ENCODE results near the gene DIP2C.

DIP2C gene

GRCh38 chr10:673492-673891, 16.0 kb downstream of the DIP2C start:
- H3K4me1 Mint-ChIP-seq (ENCODE audit: low read depth): no peaks in the 10 kb centered on the region
- peaks cover 11% of the 10 kb centered on the region for H3K27me3 Mint-ChIP-seq
- no peak overlapping the region for H3K4me3 Mint-ChIP-seq
- H3K9me3 Mint-ChIP-seq: peaks cover 7% of the 10 kb centered on the region
- no peaks in the 10 kb centered on the region for H3K36me3 Mint-ChIP-seq (ENCODE audit: low read depth)
- no peak overlapping the region for H3K27ac Mint-ChIP-seq

GRCh38 chr10:672992-673391, 16.5 kb downstream of the DIP2C start:
- H3K4me3 Mint-ChIP-seq: no peak overlapping the region
- H3K4me1 Mint-ChIP-seq (ENCODE audit: low read depth): no peaks in the 10 kb centered on the region
- H3K36me3 Mint-ChIP-seq (ENCODE audit: low read depth): no peaks in the 10 kb centered on the region
- H3K9me3 Mint-ChIP-seq: peaks cover 7% of the 10 kb centered on the region
- no peak overlapping the region for H3K27ac Mint-ChIP-seq
- H3K27me3 Mint-ChIP-seq: peaks cover 11% of the 10 kb centered on the region

- Mint-ChIP-seq H3K4me3 (no peak overlapping the region), H3K9me3 (peaks cover 7% of the 10 kb centered on the region), H3K27ac (no peak overlapping the region), H3K4me1 (ENCODE audit: low read depth) (no peaks in the 10 kb centered on the region), H3K27me3 (peaks cover 11% of the 10 kb centered on the region), H3K36me3 (ENCODE audit: low read depth) (no peaks in the 10 kb centered on the region)
Observed at GRCh38 chr10:672203-672602, 17.3 kb downstream of the DIP2C start.

- Mint-ChIP-seq H3K4me3 (no peak overlapping the region), H3K36me3 (ENCODE audit: low read depth) (no peaks in the 10 kb centered on the region), H3K27me3 (peaks cover 11% of the 10 kb centered on the region)
Observed at GRCh38 chr10:670990-671389, 18.5 kb downstream of the DIP2C start.

GRCh38 chr10:670038-670437, 19.4 kb downstream of the DIP2C start:
- peaks cover 11% of the 10 kb centered on the region for H3K27me3 Mint-ChIP-seq
- no peaks in the 10 kb centered on the region for H3K36me3 Mint-ChIP-seq (ENCODE audit: low read depth)
- peaks cover 7% of the 10 kb centered on the region for H3K9me3 Mint-ChIP-seq
- H3K27ac Mint-ChIP-seq: no peak overlapping the region
- no peak overlapping the region for H3K4me3 Mint-ChIP-seq
- no peaks in the 10 kb centered on the region for H3K4me1 Mint-ChIP-seq (ENCODE audit: low read depth)

More at GRCh38 chr10:670990-671389, 18.5 kb downstream of the DIP2C start:
- Mint-ChIP-seq H3K27ac (no peak overlapping the region), H3K4me1 (ENCODE audit: low read depth) (no peaks in the 10 kb centered on the region), H3K9me3 (peaks cover 7% of the 10 kb centered on the region)

GRCh38 chr10:668786-669485, 20.5 kb downstream of the DIP2C start:
- Mint-ChIP-seq H3K4me3 (no peak overlapping the region), H3K27me3 (peaks cover 8% of the 10 kb centered on the region), H3K36me3 (ENCODE audit: low read depth) (no peaks in the 10 kb centered on the region), H3K4me1 (ENCODE audit: low read depth) (no peaks in the 10 kb centered on the region), H3K27ac (no peak overlapping the region), H3K9me3 (peaks cover 7% of the 10 kb centered on the region)

- Mint-ChIP-seq H3K9me3 (peaks cover 7% of the 10 kb centered on the region), H3K36me3 (ENCODE audit: low read depth) (no peaks in the 10 kb centered on the region)
Observed at GRCh38 chr10:667602-668143, 21.8 kb downstream of the DIP2C start.

GRCh38 chr10:667096-667495, 22.4 kb downstream of the DIP2C start:
- Mint-ChIP-seq H3K4me1 (ENCODE audit: low read depth) (no peaks in the 10 kb centered on the region), H3K9me3 (peaks cover 7% of the 10 kb centered on the region), H3K27ac (no peak overlapping the region), H3K4me3 (no peak overlapping the region), H3K27me3 (peaks cover 5% of the 10 kb centered on the region), H3K36me3 (ENCODE audit: low read depth) (no peaks in the 10 kb centered on the region)

More at GRCh38 chr10:667602-668143, 21.8 kb downstream of the DIP2C start:
- no peak overlapping the region for H3K4me3 Mint-ChIP-seq
- H3K27ac Mint-ChIP-seq: no peak overlapping the region
- no peaks in the 10 kb centered on the region for H3K4me1 Mint-ChIP-seq (ENCODE audit: low read depth)
- H3K27me3 Mint-ChIP-seq: peaks cover 5% of the 10 kb centered on the region

- peaks cover 7% of the 10 kb centered on the region for H3K9me3 Mint-ChIP-seq
- H3K36me3 Mint-ChIP-seq (ENCODE audit: low read depth): no peaks in the 10 kb centered on the region
- H3K4me3 Mint-ChIP-seq: no peak overlapping the region
- no peak overlapping the region for H3K27ac Mint-ChIP-seq
- H3K27me3 Mint-ChIP-seq: peaks cover 11% of the 10 kb centered on the region
- no peaks in the 10 kb centered on the region for H3K4me1 Mint-ChIP-seq (ENCODE audit: low read depth)
Observed at GRCh38 chr10:666237-667012, 23.0 kb downstream of the DIP2C start.

- peaks cover 11% of the 10 kb centered on the region for H3K27me3 Mint-ChIP-seq
- H3K9me3 Mint-ChIP-seq: peaks cover 7% of the 10 kb centered on the region
- H3K36me3 Mint-ChIP-seq (ENCODE audit: low read depth): no peaks in the 10 kb centered on the region
- H3K27ac Mint-ChIP-seq: no peak overlapping the region
- H3K4me1 Mint-ChIP-seq (ENCODE audit: low read depth): no peaks in the 10 kb centered on the region
- no peak overlapping the region for H3K4me3 Mint-ChIP-seq
Observed at GRCh38 chr10:665579-666091, 23.8 kb downstream of the DIP2C start.

GRCh38 chr10:664893-665292, 24.6 kb downstream of the DIP2C start:
- no peaks in the 10 kb centered on the region for H3K4me1 Mint-ChIP-seq (ENCODE audit: low read depth)
- peaks cover 3% of the 10 kb centered on the region for H3K9me3 Mint-ChIP-seq
- H3K36me3 Mint-ChIP-seq (ENCODE audit: low read depth): no peaks in the 10 kb centered on the region
- H3K27me3 Mint-ChIP-seq: peaks cover 11% of the 10 kb centered on the region
- no peak overlapping the region for H3K4me3 Mint-ChIP-seq
- H3K27ac Mint-ChIP-seq: no peak overlapping the region

- Mint-ChIP-seq H3K36me3 (ENCODE audit: low read depth) (no peaks in the 10 kb centered on the region), H3K9me3 (no peaks in the 10 kb centered on the region), H3K4me1 (ENCODE audit: low read depth) (no peaks in the 10 kb centered on the region), H3K27ac (no peak overlapping the region), H3K4me3 (no peak overlapping the region), H3K27me3 (peaks cover 12% of the 10 kb centered on the region)
Observed at GRCh38 chr10:664301-664700, 25.2 kb downstream of the DIP2C start.

GRCh38 chr10:663831-664251, 25.6 kb downstream of the DIP2C start:
- Mint-ChIP-seq H3K36me3 (ENCODE audit: low read depth) (no peaks in the 10 kb centered on the region), H3K9me3 (no peaks in the 10 kb centered on the region), H3K4me1 (ENCODE audit: low read depth) (no peaks in the 10 kb centered on the region), H3K27me3 (peaks cover 17% of the 10 kb centered on the region), H3K4me3 (no peak overlapping the region), H3K27ac (no peak overlapping the region)

- Mint-ChIP-seq H3K4me3 (no peak overlapping the region), H3K4me1 (ENCODE audit: low read depth) (no peaks in the 10 kb centered on the region), H3K9me3 (no peaks in the 10 kb centered on the region), H3K27ac (no peak overlapping the region), H3K27me3 (peaks cover 19% of the 10 kb centered on the region), H3K36me3 (ENCODE audit: low read depth) (no peaks in the 10 kb centered on the region)
Observed at GRCh38 chr10:663466-663751, 26.1 kb downstream of the DIP2C start.

- Mint-ChIP-seq H3K27ac (no peak overlapping the region), H3K27me3 (peaks cover 19% of the 10 kb centered on the region), H3K36me3 (ENCODE audit: low read depth) (no peaks in the 10 kb centered on the region), H3K4me1 (ENCODE audit: low read depth) (no peaks in the 10 kb centered on the region), H3K4me3 (no peak overlapping the region), H3K9me3 (no peaks in the 10 kb centered on the region)
Observed at GRCh38 chr10:662686-663465, 26.6 kb downstream of the DIP2C start.
